NCI-H2171 (cell line): ENCODE measurements around the gene LLGL2.

Experiments
- DNase-seq: peaks from one replicate; lab custom pipeline; 2025; lab: John Stamatoyannopoulos, UW

Gene LLGL2

GRCh38 chr17:75491680-75492079, 33.8 kb upstream of the LLGL2 start:
- no peak for DNase-seq

GRCh38 chr17:75492555-75493168, 32.8 kb upstream of the LLGL2 start:
- no peak for DNase-seq

- no peak for DNase-seq
These were observed 31.9 kb upstream of the LLGL2 start for GRCh38 chr17:75493476-75494129.

- no peak for DNase-seq
These were observed 31.1 kb upstream of the LLGL2 start for GRCh38 chr17:75494326-75494877.

GRCh38 chr17:75496005-75496404, 29.5 kb upstream of the LLGL2 start:
- DNase-seq: no peak

GRCh38 chr17:75498039-75498725, 27.3 kb upstream of the LLGL2 start:
- no peak for DNase-seq

GRCh38 chr17:75498726-75499213, 26.7 kb upstream of the LLGL2 start:
- DNase-seq: no peak

- DNase-seq: no peak
These were observed 26.0 kb upstream of the LLGL2 start for GRCh38 chr17:75499313-75500022.

- no peak for DNase-seq
These were observed 24.9 kb upstream of the LLGL2 start for GRCh38 chr17:75500419-75501216.

- DNase-seq: no peak
These were observed 24.0 kb upstream of the LLGL2 start for GRCh38 chr17:75501378-75502071.

GRCh38 chr17:75502072-75502720, 23.3 kb upstream of the LLGL2 start:
- no peak for DNase-seq

- DNase-seq: no peak
These were observed 22.7 kb upstream of the LLGL2 start for GRCh38 chr17:75502721-75503329.

- DNase-seq: no peak
These were observed 22.1 kb upstream of the LLGL2 start for GRCh38 chr17:75503337-75503950.

- no peak for DNase-seq
These were observed 21.5 kb upstream of the LLGL2 start for GRCh38 chr17:75503976-75504346.

- no peak for DNase-seq
These were observed 20.9 kb upstream of the LLGL2 start for GRCh38 chr17:75504347-75505151.

- no peak for DNase-seq
These were observed 20.4 kb upstream of the LLGL2 start for GRCh38 chr17:75505152-75505409.

- DNase-seq: no peak
These were observed 19.9 kb upstream of the LLGL2 start for GRCh38 chr17:75505640-75506039.

- DNase-seq: no peak
These were observed 19.4 kb upstream of the LLGL2 start for GRCh38 chr17:75506134-75506533.

- no peak for DNase-seq
These were observed 18.6 kb upstream of the LLGL2 start for GRCh38 chr17:75506888-75507287.
